OCI-LY3 (cell line): Measurements from ENCODE around the gene DNAAF8.

Experiments used
- H2AFZ ChIP-seq: fragments of 200-600, 300-600 bp; shearing (Covaris generic); 2 replicates; pipeline ENCODE4 v1.6.0; 2014; ENCODE audit warnings: antibody characterized with exemption, low read depth, low read length
- H3K27ac ChIP-seq: fragments of 200-600, 300-600 bp; sonication (generic); 2 replicates; pipeline ENCODE4 v1.5.1; 2014; ENCODE audit warnings: mild to moderate bottlenecking, low read length, moderate library complexity, mixed read lengths
- H3K27me3 ChIP-seq: fragments of 200-600, 300-600 bp; sonication (generic); 2 replicates; pipeline ENCODE4 v1.6.1; 2014; ENCODE audit warnings: low read depth, low read length, mixed read lengths
- H3K36me3 ChIP-seq: fragments of 200-600, 300-600 bp; sonication (generic); replicated peaks from 2 replicates; pipeline ENCODE3; 2014; ENCODE audit warnings: low read depth, low read length, mixed read lengths
- H3K4me1 ChIP-seq: fragments of 300-600, 200-600 bp; sonication (generic); 2 replicates; pipeline ENCODE4 v1.6.1; 2014; ENCODE audit warnings: low read length, mixed read lengths
- H3K4me2 ChIP-seq: fragments of 200-600, 300-600 bp; sonication (generic); 2 replicates; pipeline ENCODE4 v1.6.1; 2014; ENCODE audit warnings: low read length, mixed read lengths
- H3K4me3 ChIP-seq: fragments of 300-600, 200-600 bp; sonication (generic); 2 replicates; pipeline ENCODE4 v1.5.1; 2014; ENCODE audit warnings: antibody characterized with exemption, mild to moderate bottlenecking, low read length, moderate library complexity
- H3K79me2 ChIP-seq: fragments of 300-600, 200-600 bp; shearing (Covaris generic); 2 replicates; pipeline ENCODE4 v1.6.1; 2014; ENCODE audit warnings: mild to moderate bottlenecking, low read length, mixed read lengths
- H3K9ac ChIP-seq: fragments of 300-600, 200-600 bp; shearing (Covaris generic); 2 replicates; pipeline ENCODE4 v1.6.0; 2014; ENCODE audit warnings: mild to moderate bottlenecking, low read length, moderate library complexity
- H3K9me3 ChIP-seq: fragments of 200-600, 300-600 bp; shearing (Covaris generic); 2 replicates; pipeline ENCODE4 v1.6.1; 2014; ENCODE audit warnings: low read length, mixed read lengths; ENCODE audit not compliant: insufficient read depth
- H4K20me1 ChIP-seq: fragments of 200-600, 300-600 bp; sonication (generic); 2 replicates; pipeline ENCODE4 v1.6.1; 2016; ENCODE audit warnings: low read length, mixed read lengths; ENCODE audit not compliant: insufficient read depth
- CTCF ChIP-seq: fragments of 200-600, 300-600 bp; sonication (generic); IDR thresholded peaks from 2 replicates; pipeline ENCODE4 v1.5.1; 2014; ENCODE audit warnings: antibody characterized with exemption, low read length, low read depth
- EZH2phosphoT487 ChIP-seq: fragments of 200-600 bp; shearing (Covaris generic); IDR thresholded peaks from 2 replicates; pipeline ENCODE4 v1.6.1; 2018; ENCODE audit warnings: antibody characterized with exemption, mixed run types, low read depth

Gene DNAAF8

GRCh38 chr16:4790871-4791270, 56.5 kb downstream of the DNAAF8 start:
- no peaks in the 10 kb centered on the region for H3K27me3 ChIP-seq
- no peak overlapping the region for H3K4me2 ChIP-seq
- TF ChIP-seq EZH2phosphoT487 (no peak), CTCF (no peak)
- no peak overlapping the region for H3K4me3 ChIP-seq
- no peaks in the 10 kb centered on the region for H3K79me2 ChIP-seq
- H3K4me1 ChIP-seq: no peaks in the 10 kb centered on the region
- H3K9ac ChIP-seq: no peak overlapping the region
- no peak overlapping the region for H2AFZ ChIP-seq
- H3K9me3 ChIP-seq: no peaks in the 10 kb centered on the region
- no peak overlapping the region for H3K27ac ChIP-seq
- no peaks in the 10 kb centered on the region for H3K36me3 ChIP-seq
- no peaks in the 10 kb centered on the region for H4K20me1 ChIP-seq

GRCh38 chr16:4792951-4793513, 58.7 kb downstream of the DNAAF8 start:
- H3K27me3 ChIP-seq: no peaks in the 10 kb centered on the region
- H3K9ac ChIP-seq: no peak overlapping the region
- H3K36me3 ChIP-seq: no peaks in the 10 kb centered on the region
- H3K4me1 ChIP-seq: no peaks in the 10 kb centered on the region
- no peak overlapping the region for H3K4me2 ChIP-seq
- no peaks in the 10 kb centered on the region for H4K20me1 ChIP-seq
- H3K9me3 ChIP-seq: no peaks in the 10 kb centered on the region
- TF ChIP-seq EZH2phosphoT487 (no peak), CTCF (no peak)
- no peak overlapping the region for H3K27ac ChIP-seq
- H3K4me3 ChIP-seq: no peak overlapping the region
- no peaks in the 10 kb centered on the region for H3K79me2 ChIP-seq
- H2AFZ ChIP-seq: no peak overlapping the region

GRCh38 chr16:4795181-4795827, 61.0 kb downstream of the DNAAF8 start, which contains the start of gene SMIM22:
Gene SMIM22 (plus strand): TSS chr16:4795369. CDS start chr16:4795735, 366 bp downstream.
- H3K4me1 ChIP-seq: no peaks in the 10 kb centered on the region
- H2AFZ ChIP-seq: no peak within 1 kb of the TSS
- H3K27me3 ChIP-seq: no peaks in the 10 kb centered on the region
- H3K9ac ChIP-seq: no peak within 1 kb of the TSS
- H3K4me3 ChIP-seq: no peak within 1 kb of the TSS
- H3K9me3 ChIP-seq: no peaks in the 10 kb centered on the region
- no peak within 1 kb of the TSS for H3K4me2 ChIP-seq
- TF ChIP-seq CTCF (no peak), EZH2phosphoT487 (no peak)
- H3K27ac ChIP-seq: no peak within 1 kb of the TSS
- H3K36me3 ChIP-seq: no peaks in the 10 kb centered on the region
- H3K79me2 ChIP-seq: no peaks in the 10 kb centered on the region
- no peaks in the 10 kb centered on the region for H4K20me1 ChIP-seq

GRCh38 chr16:4795828-4796572, 61.7 kb downstream of the DNAAF8 start:
- Histone ChIP-seq H3K27me3 (no peaks in the 10 kb centered on the region), H3K4me2 (no peak overlapping the region), H2AFZ (no peak overlapping the region), H3K9me3 (no peaks in the 10 kb centered on the region), H3K36me3 (no peaks in the 10 kb centered on the region), H3K4me3 (no peak overlapping the region), H3K79me2 (no peaks in the 10 kb centered on the region), H4K20me1 (no peaks in the 10 kb centered on the region), H3K4me1 (no peaks in the 10 kb centered on the region), H3K27ac (no peak overlapping the region), H3K9ac (no peak overlapping the region)
- TF ChIP-seq EZH2phosphoT487: no peak
- TF ChIP-seq CTCF: no peak
